CD14-positive monocyte (primary cell): ENCODE data around the gene SLIT3. TPM values are rescaled to one million over a fixed set of nuclear protein-coding genes. Genes with fewer than 3 reads are reported as not detected.

Source experiments
- DNase-seq, 3 donors: peaks; one replicate each; pipeline ENCODE4 v3.0.0-alpha.2; 2011 to 2022
- H2AFZ ChIP-seq: 2 replicates; pipeline ENCODE4 v1.6.0; 2012; ENCODE audit warnings: mild to moderate bottlenecking, low read depth, low read length, inconsistent platforms; ENCODE audit not compliant: insufficient read depth, poor library complexity, severe bottlenecking
- H3K27ac ChIP-seq, 2 donors: 1 replicate in 1 of 2; 2 replicates in 1 of 2; pipeline ENCODE4 v1.5.1; 2012 to 2013; ENCODE audit warnings: low read length in 2 of 2, control low read depth in 1 of 2, inconsistent platforms in 1 of 2, low read depth in 1 of 2, mild to moderate bottlenecking in 1 of 2
- H3K27me3 ChIP-seq, 2 donors: one replicate each; pipeline versions ENCODE4 v1.6.0 to v1.6.1; 2011 to 2013; ENCODE audit warnings: low read length in 2 of 2; ENCODE audit not compliant: control insufficient read depth in 2 of 2, insufficient read depth in 2 of 2
- H3K36me3 ChIP-seq, 2 donors: replicated peaks in 1 of 2; 1 replicate in 1 of 2; 2 replicates in 1 of 2; pipeline versions ENCODE4 v1.5.1 to v1.6.1; 2012 to 2013; ENCODE audit warnings: low read length in 2 of 2, control low read depth in 1 of 2, inconsistent platforms in 1 of 2, mild to moderate bottlenecking in 1 of 2; ENCODE audit not compliant: insufficient read depth in 2 of 2, control insufficient read depth in 1 of 2
- H3K4me1 ChIP-seq, 2 donors: 1 replicate in 1 of 2; 2 replicates in 1 of 2; pipeline versions ENCODE4 v1.5.1 to v1.6.1; 2012 to 2013; ENCODE audit warnings: low read length in 2 of 2, control low read depth in 1 of 2, inconsistent platforms in 1 of 2, mild to moderate bottlenecking in 1 of 2, moderate library complexity in 1 of 2; ENCODE audit not compliant: insufficient read depth in 2 of 2, control insufficient read depth in 1 of 2
- H3K4me2 ChIP-seq: replicated peaks from 2 replicates; pipeline ENCODE3; 2012; ENCODE audit warnings: low read length, moderate library complexity, mild to moderate bottlenecking; ENCODE audit not compliant: poor library complexity, severe bottlenecking; ENCODE audit errors: extremely low read depth
- H3K4me3 ChIP-seq, 3 experiments: fragments of 200-600 bp in 1 of 3; sonication (generic) in 1 of 3; replicated peaks in 1 of 3; 1 replicate in 2 of 3; 2 replicates in 1 of 3; pipeline ENCODE4 v1.5.1; 2011 to 2013; ENCODE audit warnings: low read length in 3 of 3, mild to moderate bottlenecking in 3 of 3, control low read depth in 2 of 3, low read depth in 2 of 3, inconsistent platforms in 1 of 3, moderate library complexity in 1 of 3
- H3K79me2 ChIP-seq: 2 replicates; pipeline ENCODE4 v1.6.0; 2012; ENCODE audit warnings: mild to moderate bottlenecking, control low read depth, inconsistent platforms, low read length, moderate library complexity; ENCODE audit not compliant: insufficient read depth
- H3K9ac ChIP-seq: 2 replicates; pipeline ENCODE4 v1.6.0; 2017; ENCODE audit warnings: low read length, mild to moderate bottlenecking; ENCODE audit not compliant: insufficient read depth, poor library complexity, severe bottlenecking
- H3K9me3 ChIP-seq, 2 donors: replicated peaks in 1 of 2; 1 replicate in 1 of 2; 2 replicates in 1 of 2; pipeline versions ENCODE4 v1.5.1 to v1.6.1; 2012 to 2013; ENCODE audit warnings: low read length in 2 of 2, control low read depth in 1 of 2; ENCODE audit not compliant: control insufficient read depth in 1 of 2, insufficient read depth in 1 of 2
- H4K20me1 ChIP-seq: 2 replicates; pipeline ENCODE4 v1.6.0; 2012; ENCODE audit warnings: mild to moderate bottlenecking, low read length, control low read depth, moderate library complexity; ENCODE audit not compliant: insufficient read depth
- H3K27ac Mint-ChIP-seq, 7 donors: one replicate each; pipeline ENCODE4 v1.8.0; 2020; ENCODE audit warnings: mild to moderate bottlenecking in 7 of 7, mixed read lengths in 7 of 7, moderate library complexity in 6 of 7, inconsistent platforms in 2 of 7
- H3K27me3 Mint-ChIP-seq, 3 donors: one replicate each; pipeline ENCODE4 v1.8.0; 2021 to 2022; ENCODE audit warnings: low read depth in 3 of 3, mild to moderate bottlenecking in 3 of 3, mixed read lengths in 3 of 3, moderate library complexity in 3 of 3, inconsistent platforms in 1 of 3
- H3K36me3 Mint-ChIP-seq, 2 donors: one replicate each; pipeline ENCODE4 v1.8.0; 2020; ENCODE audit warnings: mixed read lengths in 2 of 2, inconsistent platforms in 1 of 2, mild to moderate bottlenecking in 1 of 2
- H3K4me1 Mint-ChIP-seq: one replicate; pipeline ENCODE4 v1.8.0; 2020; ENCODE audit warnings: mild to moderate bottlenecking, mixed read lengths
- H3K4me3 Mint-ChIP-seq, 2 donors: one replicate each; pipeline ENCODE4 v1.8.0; 2020; ENCODE audit warnings: mild to moderate bottlenecking in 2 of 2, mixed read lengths in 2 of 2, moderate library complexity in 1 of 2
- H3K9me3 Mint-ChIP-seq, 7 donors: one replicate each; pipeline ENCODE4 v1.8.0; 2020 to 2022; ENCODE audit warnings: mixed read lengths in 7 of 7, mild to moderate bottlenecking in 6 of 7, moderate library complexity in 6 of 7, inconsistent platforms in 2 of 7
- WGBS: methylation state at CpG from one replicate; pipeline ENCODE4 v1.1.5; 2013; ENCODE audit warnings: missing lambda C conversion rate; ENCODE audit not compliant: insufficient coverage; 5-methylcytosine and 5-hydroxymethylcytosine counted together
- intact Hi-C, 2 donors: fragments of 100-400 bp; cut with micrococcal nuclease; formaldehyde crosslinking; loops; one replicate each; pipeline versions ENCODE4 v1.15.0 to v1.15.1; 2023
- polyA plus RNA-seq, 3 donors: library from polyadenylated mRNA; depleted of rRNA in 1 of 3; unstranded in 2 of 3; stranded (reverse) in 1 of 3; fragments of 300-500 nt in 2 of 3; fragments of >200 nt in 1 of 3; fragmentation: Illumina TruSeq in 2 of 3; gene quantifications; 1 replicate in 2 of 3; 2 replicates in 1 of 3; pipeline ENCODE4 v1.2.3, GENCODE V29; 2012 to 2021
- TF ChIP-seq, protein P1 (sequence below): fragments of 200-600 bp; IDR thresholded peaks from one replicate; pipeline ENCODE4 v1.8.0; 2022; ENCODE audit warnings: antibody characterized with exemption, mild to moderate bottlenecking

SLIT3 gene
- polyA plus RNA-seq, 3 donors: not detected

DNA sequence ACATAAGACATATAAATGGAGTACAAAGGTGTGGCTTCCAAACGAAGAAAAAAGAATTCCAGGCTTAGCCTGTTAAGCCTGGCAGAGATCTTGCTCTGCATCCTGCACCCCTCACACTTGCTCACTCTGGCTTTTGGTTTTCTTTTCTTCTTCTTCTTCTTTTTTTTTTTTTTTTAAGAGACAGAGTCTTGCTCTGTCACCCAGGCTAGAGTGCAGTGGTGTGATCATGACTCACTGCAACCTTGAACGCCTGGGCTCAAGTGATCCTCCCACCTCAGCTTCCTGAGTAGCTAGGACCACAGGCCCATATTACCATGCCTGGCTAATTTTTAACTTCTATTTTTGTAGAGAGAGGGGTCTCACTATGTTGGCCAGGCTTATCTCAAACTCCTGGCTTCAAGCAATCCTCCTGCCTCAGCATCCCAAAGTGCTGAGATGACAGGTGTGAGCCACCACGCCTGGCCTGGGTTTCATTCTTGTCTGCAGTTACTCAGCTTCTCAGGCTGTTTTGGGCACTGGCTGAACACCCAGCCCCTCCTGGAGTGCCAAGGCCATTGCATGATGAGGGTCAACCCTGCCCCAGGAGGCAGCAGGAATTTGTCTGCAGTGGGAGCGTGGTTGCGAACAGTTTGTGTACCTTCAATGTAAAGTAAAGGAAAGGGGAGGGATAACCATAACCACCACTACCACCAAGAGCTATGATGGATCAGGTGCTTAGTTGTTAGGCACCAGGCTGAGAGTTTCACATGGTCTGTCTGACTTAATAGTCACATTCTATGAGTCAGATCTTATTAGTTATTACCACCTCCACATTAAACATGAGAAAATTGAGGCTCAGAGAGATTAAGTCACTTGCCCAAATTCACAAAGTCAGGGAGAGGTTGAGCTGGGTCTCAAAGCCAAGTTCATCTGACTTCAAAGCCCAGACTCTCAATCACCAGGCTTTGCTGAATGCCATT lies 502.6 kb downstream of the SLIT3 start:
- Mint-ChIP-seq H3K4me1 (peaks cover 9% of the 10 kb centered on the region), H3K9me3 (peaks cover 0 to 3% (median 0%) of the 10 kb centered on the region in 7 donors), H3K27me3 (peaks cover 0 to 1% (median 0%) of the 10 kb centered on the region in 3 donors), H3K4me3 (no peak overlapping the region), H3K36me3 (no peaks in the 10 kb centered on the region), H3K27ac (no peak overlapping the region)
- H3K79me2 ChIP-seq: no peaks in the 10 kb centered on the region
- WGBS: 58% methylated on average over 2 of the region's 5 CpGs
- H3K4me2 ChIP-seq: no peak overlapping the region
- intact Hi-C loops: no loop called here
- no peak overlapping the region for H2AFZ ChIP-seq
- H4K20me1 ChIP-seq: no peaks in the 10 kb centered on the region
- no peak overlapping the region for H3K4me3 ChIP-seq
- no peaks in the 10 kb centered on the region for H3K9me3 ChIP-seq
- no peaks in the 10 kb centered on the region for H3K4me1 ChIP-seq
- no peak overlapping the region for H3K27ac ChIP-seq
- no peak for DNase-seq
- no peaks in the 10 kb centered on the region for H3K36me3 ChIP-seq
- H3K9ac ChIP-seq: no peak overlapping the region
- TF ChIP-seq, protein P1, sequence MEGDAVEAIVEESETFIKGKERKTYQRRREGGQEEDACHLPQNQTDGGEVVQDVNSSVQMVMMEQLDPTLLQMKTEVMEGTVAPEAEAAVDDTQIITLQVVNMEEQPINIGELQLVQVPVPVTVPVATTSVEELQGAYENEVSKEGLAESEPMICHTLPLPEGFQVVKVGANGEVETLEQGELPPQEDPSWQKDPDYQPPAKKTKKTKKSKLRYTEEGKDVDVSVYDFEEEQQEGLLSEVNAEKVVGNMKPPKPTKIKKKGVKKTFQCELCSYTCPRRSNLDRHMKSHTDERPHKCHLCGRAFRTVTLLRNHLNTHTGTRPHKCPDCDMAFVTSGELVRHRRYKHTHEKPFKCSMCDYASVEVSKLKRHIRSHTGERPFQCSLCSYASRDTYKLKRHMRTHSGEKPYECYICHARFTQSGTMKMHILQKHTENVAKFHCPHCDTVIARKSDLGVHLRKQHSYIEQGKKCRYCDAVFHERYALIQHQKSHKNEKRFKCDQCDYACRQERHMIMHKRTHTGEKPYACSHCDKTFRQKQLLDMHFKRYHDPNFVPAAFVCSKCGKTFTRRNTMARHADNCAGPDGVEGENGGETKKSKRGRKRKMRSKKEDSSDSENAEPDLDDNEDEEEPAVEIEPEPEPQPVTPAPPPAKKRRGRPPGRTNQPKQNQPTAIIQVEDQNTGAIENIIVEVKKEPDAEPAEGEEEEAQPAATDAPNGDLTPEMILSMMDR: no peak
- no peaks in the 10 kb centered on the region for H3K27me3 ChIP-seq

DNA sequence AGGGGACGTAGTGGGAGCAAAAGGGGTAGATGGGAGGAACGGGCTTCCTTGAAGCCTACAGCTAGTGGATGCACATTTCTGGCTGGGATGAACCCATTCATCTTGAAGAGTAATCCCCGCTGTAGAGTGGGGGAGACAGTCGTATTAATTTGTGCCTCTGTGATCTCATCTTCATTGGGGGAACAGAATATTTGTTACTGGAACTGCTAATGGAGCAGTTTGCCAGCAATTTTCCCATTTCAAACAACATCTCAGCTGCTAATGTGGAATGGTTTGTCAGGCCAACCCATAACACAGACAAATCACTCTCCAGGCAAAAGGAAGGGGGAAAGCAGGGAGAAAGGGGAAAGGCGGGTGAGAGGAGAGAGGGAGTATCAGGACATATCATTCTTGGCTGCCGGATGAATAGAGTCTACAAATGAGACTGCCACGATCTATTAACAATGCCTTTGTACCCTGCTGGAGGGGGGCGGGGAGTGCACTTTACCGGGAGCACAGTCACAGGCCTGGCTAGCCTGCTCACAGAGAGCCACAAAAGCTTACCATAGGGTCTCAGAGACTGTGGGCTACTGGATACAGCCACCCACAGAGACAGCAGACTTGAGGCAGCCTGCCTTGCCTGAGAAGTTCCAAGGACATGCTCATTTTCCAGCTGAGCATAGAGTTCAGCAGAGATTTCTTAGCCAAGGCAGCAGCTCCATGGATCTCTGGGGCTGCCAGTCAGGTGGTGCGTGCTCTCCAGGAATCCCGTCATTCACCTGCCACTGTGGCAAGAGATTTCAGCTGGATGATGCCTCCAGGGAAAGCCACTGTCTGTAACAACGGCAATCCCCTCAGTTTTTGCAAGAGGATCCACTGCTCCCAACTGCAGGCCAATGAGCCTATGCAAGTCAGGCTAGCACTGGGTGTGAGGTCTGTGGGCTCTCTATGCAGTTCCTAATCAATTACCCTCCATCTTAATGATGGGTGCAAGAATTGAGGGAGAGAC lies 504.1 kb downstream of the SLIT3 start:
- H3K4me2 ChIP-seq: no peak overlapping the region
- no peak for DNase-seq
- Mint-ChIP-seq H3K27me3 (peaks cover 0 to 3% (median 0%) of the 10 kb centered on the region in 3 donors), H3K36me3 (no peaks in the 10 kb centered on the region), H3K27ac (no peak overlapping the region), H3K4me1 (peaks cover 9% of the 10 kb centered on the region), H3K4me3 (no peak overlapping the region), H3K9me3 (peaks cover 0 to 3% (median 0%) of the 10 kb centered on the region in 7 donors)
- no peak overlapping the region for H3K4me3 ChIP-seq
- H4K20me1 ChIP-seq: no peaks in the 10 kb centered on the region
- 87% methylated on average over 10 of the region's 12 CpGs for WGBS
- H3K9ac ChIP-seq: no peak overlapping the region
- H3K36me3 ChIP-seq: no peaks in the 10 kb centered on the region
- TF ChIP-seq, protein P1: no peak
- H3K79me2 ChIP-seq: no peaks in the 10 kb centered on the region
- H3K27ac ChIP-seq: no peak overlapping the region
- H3K9me3 ChIP-seq: no peaks in the 10 kb centered on the region
- H2AFZ ChIP-seq: no peak overlapping the region
- intact Hi-C loops: no loop called here
- no peaks in the 10 kb centered on the region for H3K4me1 ChIP-seq
- H3K27me3 ChIP-seq: no peaks in the 10 kb centered on the region
